ENCODE results near the gene UFL1. TPM values are rescaled to one million over a fixed set of nuclear protein-coding genes. Genes with fewer than 3 reads are reported as not detected.

UFL1 gene
- total and polyA plus RNA-seq, 2 donors (not counting 3 experiments of a cell fraction or from before 2014, with no cell fraction given), result 3.4 to 18.3 TPM

- no TSS peak for BruUV-seq (replicated peaks)
- Histone ChIP-seq H3K36me3 (ENCODE audit: control insufficient read depth in 2 of 2, extremely low read depth in 1 of 2, insufficient read depth in 2 of 2, low read length in 2 of 2) (no peaks in the 10 kb centered on the region), H3K4me3 (replicated peaks in 1 of 3; ENCODE audit: insufficient read depth in 1 of 3, low read depth in 1 of 3, low read length in 3 of 3) (no peak overlapping the region), H2AFZ (ENCODE audit: low read depth, low read length) (no peak overlapping the region), H3K4me2 (ENCODE audit: insufficient read depth, low read length) (no peak overlapping the region), H3K9me3 (replicated peaks; ENCODE audit: control insufficient read depth, insufficient read depth, low read length) (no peaks in the 10 kb centered on the region), H3K9ac (replicated peaks; ENCODE audit: extremely low read depth, insufficient read depth, low read length) (no peak overlapping the region), H3K27me3 (ENCODE audit: control insufficient read depth in 2 of 2, insufficient read depth in 2 of 2, low read length in 2 of 2) (no peaks in the 10 kb centered on the region), H3K9me1 (replicated peaks; ENCODE audit: control insufficient read depth, extremely low read depth, insufficient read depth, low read length) (no peaks in the 10 kb centered on the region), H3K79me2 (ENCODE audit: control insufficient read depth, insufficient read depth, low read length) (no peaks in the 10 kb centered on the region), H3K4me1 (ENCODE audit: control insufficient read depth, extremely low read depth, insufficient read depth, low read length) (no peaks in the 10 kb centered on the region), H4K20me1 (replicated peaks; ENCODE audit: control insufficient read depth, extremely low read depth, insufficient read depth, low read length) (no peaks in the 10 kb centered on the region), H3K27ac (ENCODE audit: insufficient read depth, low read depth, low read length) (no peak overlapping the region)
- CTCF ChIA-PET, result no interaction called here
- POLR2A ChIA-PET, result no interaction called here
- dilution Hi-C loops (cut with MboI; ENCODE audit: extremely low pct_ligation_motif_present, low sequenced_read_pairs) (no loop called here), intact Hi-C loops (cut with micrococcal nuclease) (no loop called here)
- FAIRE-seq (no peak), DNase-seq (ENCODE audit: low read depth, low spot score) (no peak)
- TF ChIP-seq POLR2A (IDR thresholded peaks at IDR 0.05; ENCODE audit: low read depth, low read length) (no peak), MYC (IDR thresholded peaks at IDR 0.05; ENCODE audit: low read depth, low read length) (no peak), MAX (IDR thresholded peaks at IDR 0.05; ENCODE audit: insufficient read depth, insufficient read length) (no peak), EZH2 (IDR thresholded peaks at IDR 0.05; ENCODE audit: borderline replicate concordance, low read depth, low read length, severe bottlenecking) (no peak), FOS (IDR thresholded peaks at IDR 0.05; ENCODE audit: borderline replicate concordance, insufficient read depth, low read length) (no peak), CTCF (IDR thresholded peaks at IDR 0.05; ENCODE audit: extremely low read depth in 1 of 2, insufficient read depth in 1 of 2, low read depth in 1 of 2, low read length in 2 of 2) (no peak), GATA2 (IDR thresholded peaks at IDR 0.05; ENCODE audit: insufficient read depth, insufficient read length, low read depth, low read length) (no peak)
Measured at GRCh38 chr6:96576221-96576620, 54.6 kb downstream of the UFL1 start.

All from endothelial cell of umbilical vein (primary cell).